TTC549 (cell line): ENCODE results near the gene ISG20L2.

Experiments used
- FAIRE-seq: peaks from 2 replicates; lab custom pipeline; 2012; peaks lifted over from hg19 to GRCh38; lab: Jason Lieb, UNC

ISG20L2 gene

DNA sequence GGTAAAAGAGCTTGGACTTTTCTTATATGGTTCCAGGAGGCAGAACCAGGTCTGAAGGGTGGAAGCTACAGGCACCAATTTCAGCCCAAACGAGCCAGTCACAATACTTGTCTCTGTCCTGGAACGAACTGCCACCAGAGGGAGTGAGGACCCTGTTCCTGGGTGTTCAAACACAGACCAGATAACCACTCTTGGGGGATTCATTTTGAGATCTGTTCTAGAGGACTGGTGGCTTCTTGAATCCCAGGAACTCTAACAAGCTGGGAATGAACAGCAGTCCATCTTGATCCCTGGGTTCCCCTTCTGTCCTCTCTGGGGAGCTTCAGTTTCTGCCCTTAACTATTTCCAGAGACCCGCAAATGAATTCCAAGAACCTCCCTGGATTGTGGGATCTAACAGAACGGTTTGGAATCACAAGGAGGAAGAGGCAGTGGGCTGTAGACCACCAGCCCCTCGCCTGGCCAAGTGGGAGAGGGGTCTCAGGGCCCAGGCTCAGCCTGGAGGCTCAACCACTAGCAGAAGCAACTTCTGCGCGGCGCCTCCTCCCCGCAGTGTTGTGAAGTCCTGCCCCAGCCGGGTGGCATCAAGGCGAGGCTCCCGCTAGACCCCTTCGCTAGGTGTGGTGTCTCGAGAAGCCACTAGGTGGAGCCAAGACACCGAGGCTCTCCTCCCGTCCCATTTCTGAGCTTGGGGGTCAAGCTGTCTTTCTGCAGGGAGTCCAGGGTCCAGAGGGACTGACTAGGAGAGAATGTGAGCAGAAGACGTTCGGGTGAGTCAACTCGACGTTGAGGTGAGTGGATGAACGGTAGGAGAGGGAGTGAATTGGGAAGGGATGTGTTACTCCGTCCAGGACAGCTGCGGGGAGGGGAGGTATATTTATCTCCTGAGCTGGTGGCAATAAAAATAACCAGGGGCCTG is 39.3 kb downstream of the ISG20L2 start:
- FAIRE-seq = peak; percentile 84

DNA sequence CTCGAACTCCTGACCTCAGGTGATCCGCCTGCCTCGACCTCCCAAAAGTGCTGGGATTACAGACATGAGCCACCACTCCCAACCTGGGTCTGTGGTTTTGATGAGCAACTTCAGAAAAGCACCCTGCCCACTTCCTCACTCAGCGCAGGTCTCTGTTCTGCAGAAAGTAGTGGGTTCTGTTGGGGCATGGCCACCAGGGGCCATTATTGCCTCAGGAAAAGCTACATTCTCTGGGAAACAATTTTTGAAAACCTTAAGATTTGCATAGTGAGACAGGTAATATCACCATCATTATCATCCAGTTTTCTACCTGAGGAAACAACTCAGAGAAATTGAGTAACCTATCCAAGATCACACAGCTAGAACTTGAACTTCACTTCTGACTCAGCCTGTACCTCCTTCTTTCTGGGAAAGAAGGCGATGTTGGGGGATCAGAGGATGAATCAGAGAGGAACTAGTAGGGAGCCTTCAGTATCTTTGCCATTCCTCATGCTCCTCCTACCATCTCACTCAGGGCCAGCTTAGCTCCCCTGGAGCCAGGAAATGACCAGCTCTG is 44.3 kb downstream of the ISG20L2 start:
- FAIRE-seq = no peak

DNA sequence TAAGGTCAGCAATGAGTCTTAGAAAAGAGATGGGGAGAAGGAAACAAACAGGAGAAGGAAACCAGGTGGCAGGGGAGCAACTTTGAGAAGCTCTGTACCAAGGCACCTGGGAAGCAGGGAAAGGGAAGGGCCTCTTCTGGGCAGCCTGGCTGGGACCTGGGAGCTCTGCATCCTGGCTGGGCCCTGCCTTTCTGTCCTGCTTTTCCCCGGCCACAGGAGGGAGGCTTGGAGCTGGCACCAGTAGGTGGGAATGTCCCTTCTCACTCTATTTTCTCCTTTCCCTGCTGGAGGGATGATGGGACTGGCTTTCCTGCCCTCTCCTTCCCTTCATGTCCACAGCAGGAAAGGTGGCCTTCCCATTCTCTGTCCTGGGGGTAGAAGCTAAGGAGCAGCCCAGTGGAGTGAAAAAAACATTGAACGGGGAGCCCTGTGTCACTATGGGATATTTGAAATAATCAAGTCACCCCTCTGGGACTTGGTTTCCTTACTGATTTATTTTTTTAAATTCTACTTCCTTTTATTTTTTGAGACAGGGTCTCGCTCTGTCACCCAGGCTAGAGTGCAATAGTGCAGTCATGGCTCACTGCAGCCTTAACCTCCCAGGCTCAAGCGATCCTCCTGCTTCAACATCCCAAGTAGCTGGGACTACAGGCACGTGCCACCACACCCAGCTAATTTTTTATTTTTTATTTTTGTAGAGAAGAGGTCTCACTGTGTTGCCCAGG is 46.2 kb downstream of the ISG20L2 start:
- FAIRE-seq = no peak

DNA sequence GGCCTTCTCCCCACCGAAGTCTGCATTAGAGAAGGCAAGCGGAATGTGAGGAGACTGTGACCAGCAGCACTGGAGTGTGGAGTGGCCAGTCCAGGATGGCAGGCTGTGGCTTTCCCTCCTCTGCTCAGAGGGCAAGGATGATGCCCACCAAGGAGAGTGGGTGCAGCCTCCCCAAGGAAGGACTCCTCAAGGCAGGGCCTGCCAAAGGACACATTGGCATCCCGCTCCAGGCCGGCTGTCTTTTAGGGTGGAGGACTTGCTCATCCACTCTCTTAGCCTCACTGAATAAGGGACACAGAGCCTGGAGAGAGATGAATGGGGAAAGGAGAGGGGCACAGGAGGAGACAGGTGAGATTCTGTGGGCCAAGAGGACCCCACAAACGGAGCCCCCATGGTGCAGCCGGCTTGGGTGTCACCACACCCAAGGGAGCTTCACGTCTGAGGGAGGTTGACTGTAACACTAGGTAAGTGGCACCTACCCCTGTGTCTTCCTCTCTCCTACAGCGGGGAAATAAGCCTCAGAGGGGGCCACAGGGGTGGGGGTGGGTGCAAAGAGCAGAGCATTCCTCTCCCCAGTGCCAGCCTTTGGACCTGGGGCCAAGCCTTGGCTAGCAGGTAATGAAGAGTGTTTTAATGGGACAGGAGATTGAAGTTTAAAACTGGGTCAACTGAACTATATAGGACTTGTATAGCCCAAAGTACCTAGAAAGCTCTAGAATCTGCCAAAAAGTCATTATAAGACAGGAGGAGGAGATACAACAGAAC is 47.2 kb downstream of the ISG20L2 start:
- no peak for FAIRE-seq

DNA sequence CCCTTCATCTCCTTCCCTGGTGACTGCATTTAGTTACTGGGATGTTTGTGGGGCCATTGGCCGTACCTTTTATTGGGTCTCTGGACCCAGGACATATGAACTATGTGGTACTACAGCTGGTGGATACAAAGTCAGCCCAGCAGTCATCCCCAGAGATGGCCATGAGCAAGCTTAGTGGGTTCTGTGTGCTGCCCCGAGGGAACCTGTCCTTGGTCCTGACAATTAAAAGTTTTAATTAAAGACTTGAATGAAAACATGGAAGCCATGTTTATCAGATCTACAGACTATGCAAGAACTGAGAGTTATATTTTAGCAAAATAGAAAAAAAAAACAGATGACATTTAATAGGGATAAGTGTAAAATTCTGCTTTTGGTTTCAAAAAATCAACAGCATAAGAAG is 48.5 kb downstream of the ISG20L2 start:
- no peak for FAIRE-seq

DNA sequence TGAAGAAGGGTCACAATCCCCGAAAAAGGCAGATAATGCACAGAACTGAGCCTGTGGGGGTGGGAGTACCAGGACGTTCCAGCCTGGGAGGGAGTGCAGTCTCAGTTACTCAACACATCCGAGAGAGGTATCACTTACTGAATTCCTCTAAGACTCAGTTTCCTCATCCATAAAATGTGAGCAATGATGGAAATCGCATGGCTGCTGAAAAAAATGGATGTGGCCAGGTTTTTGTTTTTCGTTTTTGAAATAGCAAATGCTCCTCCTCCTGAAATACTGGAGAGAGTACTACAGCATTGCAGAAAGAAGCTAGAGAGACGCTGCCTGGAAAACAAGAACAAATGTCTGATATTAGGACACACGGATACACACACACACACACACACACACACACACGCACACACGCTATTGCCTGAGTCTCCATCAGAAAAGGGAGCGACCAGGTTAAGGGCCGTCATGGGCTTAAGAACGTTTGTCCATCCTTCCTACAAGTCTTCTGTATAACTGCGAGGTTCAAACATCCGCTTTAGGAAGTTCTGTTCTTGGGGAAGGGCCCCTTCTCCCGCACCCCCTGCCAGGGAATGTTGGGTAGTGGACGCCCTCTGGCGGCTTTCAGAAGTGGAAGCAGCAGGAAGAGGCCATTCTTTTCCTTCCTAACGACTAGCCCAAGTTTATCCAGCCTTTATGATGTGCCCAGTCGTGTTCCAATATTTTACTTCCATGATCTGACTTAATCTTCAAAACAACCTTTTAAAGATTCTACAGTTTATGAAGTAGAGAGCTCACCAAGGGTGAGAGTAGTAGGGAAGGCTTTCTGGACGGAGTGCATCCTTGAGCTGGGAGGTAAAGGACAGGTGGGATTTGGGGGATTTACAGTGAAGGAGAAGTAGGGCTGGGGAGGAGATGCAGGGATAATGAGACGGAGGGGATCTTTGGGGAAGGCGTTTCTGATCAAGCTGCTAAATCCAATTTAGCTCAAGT is 50.7 kb downstream of the ISG20L2 start:
- peak; percentile 99 for FAIRE-seq

DNA sequence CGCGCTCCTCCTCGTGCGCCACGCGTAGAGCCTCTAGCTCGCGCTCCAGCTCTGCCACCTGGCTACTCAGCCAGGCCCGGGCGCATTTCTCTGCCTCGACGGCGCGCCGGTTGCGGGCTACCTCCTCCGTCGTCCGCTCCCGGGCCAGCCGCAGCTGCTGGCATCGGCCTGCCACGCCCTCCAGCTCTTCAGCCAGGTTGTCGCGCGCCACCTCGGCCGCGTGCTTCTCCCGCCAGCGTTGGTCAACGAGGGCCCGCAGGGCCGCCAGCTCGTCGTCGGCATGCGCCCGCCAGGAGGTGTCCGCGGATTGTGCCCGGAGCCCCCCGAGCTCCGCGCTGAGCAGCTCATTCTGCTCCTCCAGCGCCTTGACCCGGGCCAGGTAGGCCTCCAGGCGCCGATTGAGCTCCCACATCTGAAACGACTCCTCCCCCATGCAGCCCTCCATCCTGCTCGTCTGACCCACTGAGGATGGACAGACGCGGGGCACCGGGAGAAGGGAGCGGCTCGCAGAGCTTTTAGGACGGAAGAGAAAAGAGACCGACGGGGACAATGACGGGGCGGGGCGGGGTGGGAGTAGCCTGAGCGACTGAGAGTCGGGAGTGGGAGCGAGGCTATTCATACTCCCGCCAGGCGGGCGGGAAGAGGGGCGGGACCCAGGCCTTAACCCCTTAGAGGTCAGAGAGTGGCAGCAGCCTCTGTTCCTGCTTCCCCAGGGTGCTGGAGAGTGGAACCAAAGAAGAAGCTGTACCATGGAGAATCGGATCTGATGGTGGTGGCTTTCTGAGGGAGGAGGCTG is 51.5 kb downstream of the ISG20L2 start, which contains the start of gene NES:
TSS of gene NES (minus strand) at position 588 of the 796 bp plus-strand sequence. CDS start at position 445, 143 bp downstream.
- peak; percentile 59 for FAIRE-seq

DNA sequence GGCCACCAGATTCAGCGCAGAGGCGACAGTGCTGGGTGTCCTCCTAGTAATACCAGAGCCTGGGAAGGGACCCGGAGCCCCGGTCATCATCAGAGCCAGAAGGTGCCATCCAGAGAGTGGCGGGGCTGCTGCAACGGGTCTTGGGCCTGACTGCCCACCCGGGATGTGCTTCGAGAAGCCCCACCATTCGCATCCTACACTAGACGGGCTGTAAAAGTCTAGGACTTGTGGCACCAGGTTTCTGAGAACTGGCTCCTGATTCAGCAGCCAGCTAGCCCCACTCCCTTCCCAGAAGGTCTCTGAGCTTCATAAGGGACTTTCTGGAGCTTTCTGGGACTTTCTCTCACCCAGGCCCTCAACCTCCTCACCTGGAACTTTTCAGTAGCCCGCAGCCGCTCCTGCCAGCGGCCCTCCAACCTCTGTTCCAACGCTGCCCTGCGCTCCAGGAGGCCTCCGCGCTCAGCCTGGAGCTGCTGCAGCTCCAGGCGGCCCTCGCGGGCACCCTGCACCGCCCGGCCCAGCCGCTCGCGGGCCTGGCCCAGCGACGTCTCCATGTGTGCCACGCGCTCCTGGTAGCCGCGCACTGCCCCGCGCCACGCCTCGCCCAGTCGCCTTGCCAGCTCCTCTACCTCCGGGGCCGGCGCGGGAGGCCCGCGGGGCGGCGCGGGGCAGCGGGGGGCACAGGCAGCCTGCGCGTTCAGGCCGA is 52.3 kb downstream of the ISG20L2 start:
- FAIRE-seq = no peak

DNA sequence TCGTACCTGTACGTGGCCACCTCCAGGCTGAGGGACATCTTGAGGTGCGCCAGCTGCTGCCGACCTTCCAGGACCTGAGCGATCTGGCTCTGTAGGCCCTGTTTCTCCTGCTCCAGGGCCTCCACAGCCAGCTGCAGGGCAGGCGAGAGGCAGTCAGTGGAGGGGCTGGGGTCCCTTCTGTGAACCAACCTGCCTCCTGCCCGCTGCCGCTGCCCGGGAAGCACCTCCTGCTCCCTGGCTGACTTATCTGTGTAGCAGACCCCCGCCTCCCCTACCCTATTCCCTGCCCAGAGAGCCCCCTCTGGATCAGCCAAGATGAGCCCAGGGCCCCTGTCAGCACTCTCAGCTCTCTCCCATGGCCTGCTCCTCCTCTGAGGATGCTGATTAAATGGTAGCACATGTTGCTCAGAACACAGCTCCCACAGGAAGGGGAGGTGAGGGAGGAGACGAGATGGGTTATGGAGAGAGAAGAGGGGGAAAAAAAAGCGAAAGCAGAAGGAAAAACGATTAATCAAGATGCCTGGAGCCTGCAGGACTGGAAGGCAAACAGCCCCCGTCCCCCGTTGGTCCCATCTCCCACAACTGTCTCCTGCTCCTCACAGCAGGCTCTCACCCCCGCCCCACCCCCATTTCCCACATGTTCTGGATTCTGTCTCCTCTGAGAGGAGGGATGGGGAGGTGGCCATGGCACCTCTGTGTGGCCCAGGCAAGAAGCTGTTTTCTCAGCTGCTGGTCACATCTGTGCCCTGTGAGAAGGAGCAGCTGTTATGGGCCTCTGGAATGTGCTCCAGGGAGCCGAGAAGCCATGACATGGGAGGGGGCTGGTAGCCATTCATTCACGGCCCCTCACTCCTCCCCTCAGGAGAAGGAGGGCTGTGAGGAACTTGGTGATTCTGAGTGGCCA is 53.1 kb downstream of the ISG20L2 start:
- FAIRE-seq = no peak

DNA sequence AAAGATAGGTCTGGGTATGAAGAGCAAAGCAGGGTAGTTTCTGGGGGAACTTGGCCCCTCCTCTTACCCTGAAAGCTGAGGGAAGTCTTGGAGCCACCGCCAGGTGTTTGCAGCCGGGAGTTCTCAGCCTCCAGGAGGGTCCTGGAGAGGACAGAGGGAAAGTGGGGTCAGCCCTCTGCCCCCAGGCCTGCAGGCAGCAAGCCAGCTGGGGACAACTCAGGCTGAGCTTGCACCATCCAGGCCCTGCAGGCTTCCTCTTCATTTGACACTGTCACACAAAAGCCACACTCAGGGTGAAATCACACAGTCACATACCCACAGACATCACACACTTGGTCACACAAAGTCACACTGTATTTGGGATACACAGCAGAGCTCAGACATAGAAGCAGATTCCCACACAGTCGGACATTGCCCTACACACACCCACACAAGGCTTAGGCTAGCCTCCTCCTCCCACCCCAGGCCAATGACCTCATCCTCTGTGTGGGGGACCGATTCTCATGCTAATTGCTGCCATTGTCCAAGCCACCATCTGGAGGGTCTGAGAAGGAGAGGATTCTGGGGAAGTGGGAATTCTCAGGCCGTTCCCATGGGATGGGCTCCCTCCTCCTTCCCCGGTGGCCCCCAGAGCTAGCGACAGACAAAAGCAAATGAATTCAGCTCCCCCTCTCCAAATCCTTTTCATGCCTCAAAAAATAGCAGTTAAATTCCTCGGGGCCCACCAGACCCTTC is 55.0 kb downstream of the ISG20L2 start:
- FAIRE-seq = no peak
